Activated CD8-positive, alpha-beta memory T cell treated with anti-CD3 and anti-CD28 coated beads, Interleukin-2, amount 10 ng/mL, durations not matched to agents 7 days and 5 days (primary cell): ENCODE data around the gene PFDN2. TPM values are rescaled to one million over a fixed set of nuclear protein-coding genes. Genes with fewer than 3 reads are reported as not detected.
"Not testable (repeated sequence)": the region's sequence is repeated elsewhere in the genome, so short reads cannot be mapped to it uniquely, and the experiment has no call there.

ENCODE experiments used
- ATAC-seq: fragments of 150-1000 bp; cut with Tn5 transposase; one replicate; pipeline ENCODE4 v1.10.0; 2021; ENCODE audit warnings: moderate library complexity
- CTCF ChIA-PET: fragments of 350-600 bp; sonication (Branson Sonifier 250); formaldehyde crosslinking; loops from one replicate; lab custom pipeline; 2021; ENCODE audit warnings: antibody characterized with exemption; lab: Charles Lee
- DNase-seq: peaks from one replicate; pipeline ENCODE4 v3.0.0-alpha.2; 2020
- H3K27ac Mint-ChIP-seq: one replicate; pipeline ENCODE4 v1.8.0; 2021; ENCODE audit warnings: mild to moderate bottlenecking, mixed read lengths
- H3K27me3 Mint-ChIP-seq: one replicate; pipeline ENCODE4 v1.8.0; 2021; ENCODE audit warnings: mixed read lengths
- H3K36me3 Mint-ChIP-seq: one replicate; pipeline ENCODE4 v1.8.0; 2021; ENCODE audit warnings: mild to moderate bottlenecking, mixed read lengths
- H3K4me1 Mint-ChIP-seq: one replicate; pipeline ENCODE4 v1.8.0; 2021; ENCODE audit warnings: mixed read lengths
- H3K4me3 Mint-ChIP-seq: one replicate; pipeline ENCODE4 v1.8.0; 2021; ENCODE audit warnings: mild to moderate bottlenecking, moderate library complexity, mixed read lengths
- H3K9me3 Mint-ChIP-seq: one replicate; pipeline ENCODE4 v1.8.0; 2022; ENCODE audit warnings: low read depth, mixed read lengths
- total RNA-seq, 2 experiments: library from RNA; stranded (reverse); gene quantifications; one replicate each; pipeline ENCODE4 v1.2.3, GENCODE V29; 2021

The PFDN2 gene
- total RNA-seq, 2 experiments from 2014 or later = 82.8 to 98.5 TPM

GRCh38 chr1:161132410-161133219, 14.8 kb upstream of the PFDN2 start, which contains the start of gene DEDD:
Gene DEDD (minus strand): TSS chr1:161132667. CDS start chr1:161124462, 8,205 bp downstream.
- Mint-ChIP-seq H3K9me3 (no peaks in the 10 kb centered on the region), H3K4me3 (no peak within 1 kb of the TSS), H3K27me3 (no peaks in the 10 kb centered on the region), H3K36me3 (peaks cover 26% of the 10 kb centered on the region), H3K4me1 (peaks cover 35% of the 10 kb centered on the region), H3K27ac (no peak within 1 kb of the TSS)
- peak; percentile 95 for DNase-seq
- CTCF ChIA-PET = interaction anchor here (0.7 to 2.7 kb wide), 17 partner anchors 8 to 451 kb away, joined by 3 to 21 read pairs (median 4); partner anchors contain the start of genes KLHDC9, NIT1, PFDN2 and PPOX
- ATAC-seq = peak; percentile 95

- Mint-ChIP-seq H3K36me3 (peaks cover 30% of the 10 kb centered on the region), H3K9me3 (no peaks in the 10 kb centered on the region), H3K4me1 (peaks cover 41% of the 10 kb centered on the region), H3K27ac (no peak overlapping the region), H3K27me3 (no peaks in the 10 kb centered on the region), H3K4me3 (no peak overlapping the region)
- DNase-seq (no peak), ATAC-seq (no peak)
- CTCF ChIA-PET = interaction anchor here (0.8 to 2.7 kb wide), 14 partner anchors 9 to 450 kb away, joined by 3 to 21 read pairs (median 4); partner anchors contain the start of genes KLHDC9, NIT1, PFDN2 and PPOX
Measured at GRCh38 chr1:161131523-161132409, 13.9 kb upstream of the PFDN2 start.

- no peak for ATAC-seq
Measured at GRCh38 chr1:161130266-161130665, 12.4 kb upstream of the PFDN2 start.

GRCh38 chr1:161128591-161129420, 11.0 kb upstream of the PFDN2 start:
- CTCF ChIA-PET = no interaction called here
- no peak overlapping the region for H3K27ac Mint-ChIP-seq

More at GRCh38 chr1:161130266-161130665, 12.4 kb upstream of the PFDN2 start:
- peaks cover 39% of the 10 kb centered on the region for H3K36me3 Mint-ChIP-seq
- no peaks in the 10 kb centered on the region for H3K9me3 Mint-ChIP-seq
- CTCF ChIA-PET = no interaction called here
- H3K27me3 Mint-ChIP-seq = no peaks in the 10 kb centered on the region
- peaks cover 48% of the 10 kb centered on the region for H3K4me1 Mint-ChIP-seq
- peak overlapping the region; percentile 29 for H3K27ac Mint-ChIP-seq
- H3K4me3 Mint-ChIP-seq = peak overlapping the region; percentile 9
- no peak for DNase-seq

GRCh38 chr1:161127649-161128048, 9.8 kb upstream of the PFDN2 start:
- Mint-ChIP-seq H3K4me3 (no peak overlapping the region), H3K9me3 (no peaks in the 10 kb centered on the region), H3K4me1 (peaks cover 44% of the 10 kb centered on the region), H3K27me3 (no peaks in the 10 kb centered on the region), H3K27ac (peak overlapping the region; percentile 47), H3K36me3 (peaks cover 51% of the 10 kb centered on the region)
- CTCF ChIA-PET = interaction anchor here (0.6 to 1.4 kb wide), 3 partner anchors 38 to 130 kb away, joined by 3 to 6 read pairs (median 4); partner anchors contain the start of gene PPOX
- no peak for ATAC-seq
- DNase-seq = no peak

More at GRCh38 chr1:161128591-161129420, 11.0 kb upstream of the PFDN2 start:
- DNase-seq = no peak
- no peak for ATAC-seq
- Mint-ChIP-seq H3K4me3 (no peak overlapping the region), H3K9me3 (no peaks in the 10 kb centered on the region), H3K27me3 (no peaks in the 10 kb centered on the region), H3K36me3 (peaks cover 43% of the 10 kb centered on the region), H3K4me1 (peaks cover 44% of the 10 kb centered on the region)

- Mint-ChIP-seq H3K27ac (no peak overlapping the region), H3K27me3 (no peaks in the 10 kb centered on the region), H3K4me1 (peaks cover 40% of the 10 kb centered on the region), H3K4me3 (no peak overlapping the region), H3K9me3 (no peaks in the 10 kb centered on the region), H3K36me3 (peaks cover 52% of the 10 kb centered on the region)
- CTCF ChIA-PET = interaction anchor here (1.5 kb wide), 1 partner anchor 14 kb away, joined by 5 read pairs; no protein-coding TSS in a partner anchor
- DNase-seq = no peak
- no peak for ATAC-seq
Measured at GRCh38 chr1:161122967-161123366, 5.1 kb upstream of the PFDN2 start.

GRCh38 chr1:161121834-161122233, 4.0 kb upstream of the PFDN2 start:
- no peak overlapping the region for H3K4me3 Mint-ChIP-seq
- CTCF ChIA-PET = interaction anchor here (0.9 to 1.5 kb wide), 3 partner anchors 10 to 131 kb away, joined by 3 to 5 read pairs (median 3); no protein-coding TSS in a partner anchor
- DNase-seq (no peak), ATAC-seq (no peak)
- peaks cover 34% of the 10 kb centered on the region for H3K4me1 Mint-ChIP-seq
- H3K27ac Mint-ChIP-seq = no peak overlapping the region
- H3K36me3 Mint-ChIP-seq = peaks cover 45% of the 10 kb centered on the region
- no peaks in the 10 kb centered on the region for H3K27me3 Mint-ChIP-seq
- H3K9me3 Mint-ChIP-seq = no peaks in the 10 kb centered on the region

- DNase-seq = no peak
- Mint-ChIP-seq H3K4me1 (peaks cover 37% of the 10 kb centered on the region), H3K36me3 (peaks cover 43% of the 10 kb centered on the region), H3K27ac (no peak overlapping the region), H3K27me3 (no peaks in the 10 kb centered on the region), H3K4me3 (no peak overlapping the region), H3K9me3 (no peaks in the 10 kb centered on the region)
- CTCF ChIA-PET = interaction anchor here (0.9 to 1.5 kb wide), 3 partner anchors 10 to 131 kb away, joined by 3 to 5 read pairs (median 3); no protein-coding TSS in a partner anchor
- no peak for ATAC-seq
Measured at GRCh38 chr1:161121042-161121650, 3.3 kb upstream of the PFDN2 start.

GRCh38 chr1:161119092-161119903, 1.5 kb upstream of the PFDN2 start:
- peak; percentile 77 for DNase-seq
- Mint-ChIP-seq H3K36me3 (peaks cover 37% of the 10 kb centered on the region), H3K27me3 (no peaks in the 10 kb centered on the region), H3K4me1 (peaks cover 50% of the 10 kb centered on the region), H3K9me3 (no peaks in the 10 kb centered on the region), H3K4me3 (peak overlapping the region; percentile 93), H3K27ac (peak overlapping the region; percentile 96)
- peak; percentile 52 for ATAC-seq
- CTCF ChIA-PET = interaction anchor here (1.2 to 2.1 kb wide), 3 partner anchors 14 to 39 kb away, joined by 3 to 9 read pairs (median 5); partner anchors contain the start of genes DEDD and KLHDC9

GRCh38 chr1:161115961-161116360, 1.9 kb downstream of the PFDN2 start:
- H3K27me3 Mint-ChIP-seq, ATAC-seq, CTCF ChIA-PET, H3K9me3 Mint-ChIP-seq, DNase-seq: not testable (repeated sequence)
- Mint-ChIP-seq H3K27ac (peak overlapping the region; percentile 52), H3K4me1 (peaks cover 72% of the 10 kb centered on the region), H3K4me3 (peak overlapping the region; percentile 93), H3K36me3 (peaks cover 22% of the 10 kb centered on the region)

GRCh38 chr1:161115132-161115711, 2.6 kb downstream of the PFDN2 start:
- peak; percentile 18 for ATAC-seq

More at GRCh38 chr1:161115132-161115711, 2.6 kb downstream of the PFDN2 start:
- H3K4me3 Mint-ChIP-seq = peak overlapping the region; percentile 93
- no peaks in the 10 kb centered on the region for H3K27me3 Mint-ChIP-seq
- DNase-seq = peak; percentile 54
- CTCF ChIA-PET = no interaction called here
- H3K27ac Mint-ChIP-seq = peak overlapping the region; percentile 52
- H3K36me3 Mint-ChIP-seq = peaks cover 18% of the 10 kb centered on the region
- H3K9me3 Mint-ChIP-seq = no peaks in the 10 kb centered on the region
- H3K4me1 Mint-ChIP-seq = peaks cover 70% of the 10 kb centered on the region
